22Rv1 (cell line): Measurements from ENCODE around the gene PSAT1.
"Not testable (repeated sequence)": the region's sequence is repeated elsewhere in the genome, so short reads cannot be mapped to it uniquely, and the experiment has no call there.

ENCODE experiments used
- H3K27ac ChIP-seq: fragments of 450-650 bp; 2 replicates; pipeline ENCODE4 v1.5.1; 2017
- CTCF ChIP-seq: fragments of 450-650 bp; IDR thresholded peaks from 2 replicates; pipeline ENCODE4 v1.5.1; 2017; ENCODE audit warnings: mild to moderate bottlenecking
- ZFX ChIP-seq: fragments of 450-650 bp; IDR thresholded peaks from 2 replicates; pipeline ENCODE4 v1.6.1; 2017; ENCODE audit warnings: antibody characterized with exemption, borderline replicate concordance

The PSAT1 gene

GRCh38 chr9:78267889-78268288 is 29.0 kb upstream of the PSAT1 start:
- TF ChIP-seq ZFX: no peak

GRCh38 chr9:78269784-78270183 is 27.1 kb upstream of the PSAT1 start:
- H3K27ac ChIP-seq: no peak overlapping the region
- TF ChIP-seq ZFX (no peak), CTCF (no peak)

More at GRCh38 chr9:78267889-78268288, 29.0 kb upstream of the PSAT1 start:
- H3K27ac ChIP-seq: no peak overlapping the region

GRCh38 chr9:78272307-78272706 is 24.6 kb upstream of the PSAT1 start:
- no peak overlapping the region for H3K27ac ChIP-seq
- TF ChIP-seq CTCF (no peak), ZFX (no peak)

- no peak for TF ChIP-seq CTCF
- TF ChIP-seq ZFX: no peak
Measured at GRCh38 chr9:78273761-78274160, 23.2 kb upstream of the PSAT1 start.

GRCh38 chr9:78278177-78278777 is 18.6 kb upstream of the PSAT1 start:
- no peak for TF ChIP-seq ZFX
- no peak for TF ChIP-seq CTCF
- H3K27ac ChIP-seq: no peak overlapping the region

More at GRCh38 chr9:78273761-78274160, 23.2 kb upstream of the PSAT1 start:
- H3K27ac ChIP-seq: no peak overlapping the region

- no peak overlapping the region for H3K27ac ChIP-seq
- TF ChIP-seq CTCF: no peak
- no peak for TF ChIP-seq ZFX
Measured at GRCh38 chr9:78278801-78279200, 18.1 kb upstream of the PSAT1 start.

- TF ChIP-seq ZFX (no peak), CTCF (no peak)
- no peak overlapping the region for H3K27ac ChIP-seq
Measured at GRCh38 chr9:78280982-78281668, 15.8 kb upstream of the PSAT1 start.

- not testable (repeated sequence) for H3K27ac ChIP-seq
Measured at GRCh38 chr9:78284181-78284580, 12.7 kb upstream of the PSAT1 start.
